HepG2 (cell line): Measurements from ENCODE around the gene TEX261.

Source experiments
- CBX2 ChIP-seq, 2 experiments: fragments of 200-600 bp in 1 of 2; sonication (generic); formaldehyde crosslinking in 1 of 2; IDR thresholded peaks; 2 replicates each; pipeline versions ENCODE4 v1.7.0 to v1.8.1; 2018 to 2022; ENCODE audit warnings: low read depth in 2 of 2, low read length in 1 of 2, mild to moderate bottlenecking in 1 of 2, missing genetic modification reagents in 1 of 2
- FOXM1 ChIP-seq: sonication (generic); formaldehyde crosslinking; IDR thresholded peaks from 2 replicates; pipeline ENCODE4 v1.5.0; 2020; ENCODE audit warnings: missing genetic modification reagents
- HDAC2 ChIP-seq: sonication (generic); formaldehyde crosslinking; IDR thresholded peaks from 2 replicates; pipeline ENCODE4 v1.4.0; 2020; ENCODE audit warnings: missing genetic modification reagents
- JUN ChIP-seq: sonication (generic); formaldehyde crosslinking; IDR thresholded peaks from 2 replicates; pipeline ENCODE4 v1.4.0; 2020; ENCODE audit warnings: mild to moderate bottlenecking, missing genetic modification reagents
- KAT7 ChIP-seq: IDR thresholded peaks from 2 replicates; pipeline ENCODE4 v1.6.1; 2018; ENCODE audit warnings: borderline replicate concordance, missing compliant biosample characterization
- KDM1A ChIP-seq: IDR thresholded peaks from 2 replicates; pipeline ENCODE4 v1.6.1; 2016; ENCODE audit warnings: missing compliant biosample characterization
- RBM39 ChIP-seq: fragments of 200-400 bp; formaldehyde crosslinking; IDR thresholded peaks from one replicate; pipeline ENCODE4 v1.6.1; 2018; ENCODE audit warnings: antibody characterized with exemption, mild to moderate bottlenecking, low read depth, low read length; ENCODE audit not compliant: poor library complexity, severe bottlenecking
- RFX5 ChIP-seq: IDR thresholded peaks from 2 replicates; pipeline ENCODE4 v1.6.1; 2011; ENCODE audit warnings: low read depth, low read length, improper control_type of control experiment
- U2AF1 ChIP-seq: fragments of 200-400 bp; formaldehyde crosslinking; optimal IDR thresholded peaks from 2 replicates; pipeline ENCODE3; 2017; ENCODE audit warnings: mild to moderate bottlenecking, low read depth, low read length
- ZGPAT ChIP-seq: IDR thresholded peaks from 2 replicates; pipeline ENCODE4 v1.6.1; 2016; ENCODE audit warnings: mild to moderate bottlenecking
- ZNF205 ChIP-seq: IDR thresholded peaks from 2 replicates; pipeline ENCODE4 v1.6.1; 2018; ENCODE audit warnings: missing biosample characterization, missing genetic modification reagents
- TF ChIP-seq, protein P1 (sequence below): sonication (generic); formaldehyde crosslinking; IDR thresholded peaks from 2 replicates; pipeline ENCODE4 v1.5.0; 2020; ENCODE audit warnings: missing genetic modification reagents
- TF ChIP-seq, protein P2 (sequence below): sonication (generic); formaldehyde crosslinking; IDR thresholded peaks from 2 replicates; pipeline ENCODE4 v1.5.0; 2020; ENCODE audit warnings: mild to moderate bottlenecking, missing genetic modification reagents, moderate library complexity
- TF ChIP-seq, protein P3 (sequence below): sonication (generic); formaldehyde crosslinking; IDR thresholded peaks from 2 replicates; pipeline ENCODE4 v1.4.0; 2020; ENCODE audit warnings: low read depth, mild to moderate bottlenecking, missing genetic modification reagents

- no peak for TF ChIP-seq CBX2 (IDR thresholded peaks at IDR 0.05; ENCODE audit: low read depth, low read length)
- no peak for TF ChIP-seq CBX2 (CRISPR knock-in tag; IDR thresholded peaks at IDR 0.05; ENCODE audit: low read depth)
- TF ChIP-seq KDM1A (CRISPR knock-in tag), result no peak
- TF ChIP-seq, protein P1, sequence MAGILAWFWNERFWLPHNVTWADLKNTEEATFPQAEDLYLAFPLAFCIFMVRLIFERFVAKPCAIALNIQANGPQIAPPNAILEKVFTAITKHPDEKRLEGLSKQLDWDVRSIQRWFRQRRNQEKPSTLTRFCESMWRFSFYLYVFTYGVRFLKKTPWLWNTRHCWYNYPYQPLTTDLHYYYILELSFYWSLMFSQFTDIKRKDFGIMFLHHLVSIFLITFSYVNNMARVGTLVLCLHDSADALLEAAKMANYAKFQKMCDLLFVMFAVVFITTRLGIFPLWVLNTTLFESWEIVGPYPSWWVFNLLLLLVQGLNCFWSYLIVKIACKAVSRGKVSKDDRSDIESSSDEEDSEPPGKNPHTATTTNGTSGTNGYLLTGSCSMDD, result no peak
- TF ChIP-seq, protein P2, sequence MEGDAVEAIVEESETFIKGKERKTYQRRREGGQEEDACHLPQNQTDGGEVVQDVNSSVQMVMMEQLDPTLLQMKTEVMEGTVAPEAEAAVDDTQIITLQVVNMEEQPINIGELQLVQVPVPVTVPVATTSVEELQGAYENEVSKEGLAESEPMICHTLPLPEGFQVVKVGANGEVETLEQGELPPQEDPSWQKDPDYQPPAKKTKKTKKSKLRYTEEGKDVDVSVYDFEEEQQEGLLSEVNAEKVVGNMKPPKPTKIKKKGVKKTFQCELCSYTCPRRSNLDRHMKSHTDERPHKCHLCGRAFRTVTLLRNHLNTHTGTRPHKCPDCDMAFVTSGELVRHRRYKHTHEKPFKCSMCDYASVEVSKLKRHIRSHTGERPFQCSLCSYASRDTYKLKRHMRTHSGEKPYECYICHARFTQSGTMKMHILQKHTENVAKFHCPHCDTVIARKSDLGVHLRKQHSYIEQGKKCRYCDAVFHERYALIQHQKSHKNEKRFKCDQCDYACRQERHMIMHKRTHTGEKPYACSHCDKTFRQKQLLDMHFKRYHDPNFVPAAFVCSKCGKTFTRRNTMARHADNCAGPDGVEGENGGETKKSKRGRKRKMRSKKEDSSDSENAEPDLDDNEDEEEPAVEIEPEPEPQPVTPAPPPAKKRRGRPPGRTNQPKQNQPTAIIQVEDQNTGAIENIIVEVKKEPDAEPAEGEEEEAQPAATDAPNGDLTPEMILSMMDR (CRISPR knock-in tag), result no peak
- no peak for TF ChIP-seq HDAC2 (CRISPR knock-in tag)
- TF ChIP-seq, protein P3, sequence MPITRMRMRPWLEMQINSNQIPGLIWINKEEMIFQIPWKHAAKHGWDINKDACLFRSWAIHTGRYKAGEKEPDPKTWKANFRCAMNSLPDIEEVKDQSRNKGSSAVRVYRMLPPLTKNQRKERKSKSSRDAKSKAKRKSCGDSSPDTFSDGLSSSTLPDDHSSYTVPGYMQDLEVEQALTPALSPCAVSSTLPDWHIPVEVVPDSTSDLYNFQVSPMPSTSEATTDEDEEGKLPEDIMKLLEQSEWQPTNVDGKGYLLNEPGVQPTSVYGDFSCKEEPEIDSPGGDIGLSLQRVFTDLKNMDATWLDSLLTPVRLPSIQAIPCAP (CRISPR knock-in tag), result no peak
- TF ChIP-seq KAT7, result no peak
- no peak for TF ChIP-seq RBM39
- TF ChIP-seq JUN (CRISPR knock-in tag), result no peak
- no peak for TF ChIP-seq ZGPAT (CRISPR knock-in tag)
- TF ChIP-seq RFX5, result no peak
- no peak for TF ChIP-seq ZNF205 (CRISPR knock-in tag)
- TF ChIP-seq FOXM1, result no peak
- no peak for TF ChIP-seq U2AF1
Observed at GRCh38 chr2:71008342-71008741, 13.7 kb upstream of the TEX261 start.
